Lung (tissue), 12 donors: ENCODE data around the gene B4GALT2. TPM values are rescaled to one million over a fixed set of nuclear protein-coding genes. Genes with fewer than 3 reads are reported as not detected.

Experiments used
- ATAC-seq: fragments of 200-7000 bp; cut with Tn5 transposase; one replicate; pipeline ENCODE4 v1.9.1; 2020; ENCODE audit warnings: moderate number of reproducible peaks; ENCODE audit not compliant: insufficient read depth, low FRiP score
- DNase-seq, 3 donors: peaks; one replicate each; pipeline ENCODE4 v3.0.0-alpha.2; 2013 to 2017
- H3K27ac ChIP-seq, 2 donors: one replicate each; pipeline ENCODE4 v1.5.1; 2013; ENCODE audit warnings: mild to moderate bottlenecking in 2 of 2, moderate library complexity in 2 of 2, control low read depth in 1 of 2, inconsistent platforms in 1 of 2, low read depth in 1 of 2, low read length in 1 of 2
- H3K27me3 ChIP-seq, 3 donors: one replicate each; pipeline ENCODE4 v1.5.1; 2013; ENCODE audit warnings: low read length in 2 of 3; ENCODE audit not compliant: control insufficient read depth in 3 of 3, insufficient read depth in 3 of 3
- H3K36me3 ChIP-seq, 4 donors: one replicate each; pipeline ENCODE4 v1.5.1; 2013; ENCODE audit warnings: low read length in 4 of 4, mild to moderate bottlenecking in 1 of 4, moderate library complexity in 1 of 4; ENCODE audit not compliant: control insufficient read depth in 4 of 4, insufficient read depth in 4 of 4
- H3K4me1 ChIP-seq, 5 donors: one replicate each; pipeline ENCODE4 v1.5.1; 2013; ENCODE audit warnings: low read length in 5 of 5, mild to moderate bottlenecking in 2 of 5, moderate library complexity in 1 of 5; ENCODE audit not compliant: control insufficient read depth in 5 of 5, insufficient read depth in 5 of 5
- H3K4me3 ChIP-seq: one replicate; pipeline ENCODE4 v1.5.1; 2013; ENCODE audit warnings: mild to moderate bottlenecking, control low read depth, moderate library complexity
- H3K9ac ChIP-seq, 2 donors: one replicate each; pipeline ENCODE4 v1.5.1; 2013; ENCODE audit warnings: low read length in 2 of 2, control low read depth in 1 of 2; ENCODE audit not compliant: insufficient read depth in 1 of 2
- H3K9me3 ChIP-seq, 4 donors: one replicate each; pipeline ENCODE4 v1.5.1; 2013; ENCODE audit warnings: low read length in 3 of 4, mild to moderate bottlenecking in 1 of 4, moderate library complexity in 1 of 4; ENCODE audit not compliant: control insufficient read depth in 4 of 4, insufficient read depth in 3 of 4
- WGBS, 2 donors: extraction: QIAGEN DNeasy Blood & Tissue Kit; methylation state at CpG; one replicate each; pipeline ENCODE4 v1.1.7; 2013; 5-methylcytosine and 5-hydroxymethylcytosine counted together
- polyA plus RNA-seq, 2 donors: library from polyadenylated mRNA; stranded (reverse); fragments of 200-250 nt; gene quantifications; one replicate each; pipeline ENCODE4 v1.2.1, GENCODE V29; 2013
- total RNA-seq, 2 donors: library from RNA; depleted of rRNA in 1 of 2; stranded (reverse); fragments of >200 nt in 1 of 2; gene quantifications; one replicate each; pipeline ENCODE4 v1.2.1, GENCODE V29; 2014 to 2021
- TF ChIP-seq, protein P1 (sequence below): IDR thresholded peaks from 2 replicates; pipeline ENCODE4 v1.5.1; 2012; ENCODE audit warnings: mild to moderate bottlenecking; ENCODE audit errors: control extremely low read depth, extremely low read depth
- donor health status: control.
- donor health status: control.
- donor health status: Bipolar disorder and iron deficiency.
- donor health status: healthy.
- donor health status: DM: yes; HTN: yes; CAD: no.

B4GALT2 gene
- total and polyA plus RNA-seq, 4 donors = 13.6 to 40.9 (median 30.5) TPM

DNA sequence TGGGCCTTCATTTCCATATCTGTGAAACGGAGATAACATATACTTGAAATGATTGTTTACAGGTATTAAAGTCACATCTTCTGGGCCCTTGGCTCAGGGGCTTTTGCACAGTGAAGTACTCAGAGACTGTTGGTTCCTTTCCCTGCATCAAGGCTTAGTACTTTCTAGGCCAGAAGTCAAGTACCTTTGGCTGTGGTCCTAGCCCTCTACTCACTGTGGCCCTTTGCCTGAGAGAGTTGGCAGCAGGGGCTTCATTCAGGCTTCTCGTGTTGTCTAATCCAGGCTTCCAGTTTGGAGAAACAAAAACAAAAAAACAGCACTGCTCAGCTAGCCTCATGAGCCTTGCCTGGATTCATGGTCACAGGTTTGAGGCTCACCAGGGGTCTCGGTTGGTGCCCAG lies 17.3 kb upstream of the B4GALT2 start:
- no peaks in the 10 kb centered on the region for H3K27me3 ChIP-seq
- H3K4me3 ChIP-seq = no peak overlapping the region
- no peak for ATAC-seq
- no peaks in the 10 kb centered on the region for H3K4me1 ChIP-seq
- H3K9ac ChIP-seq = no peak overlapping the region
- TF ChIP-seq, protein P1, sequence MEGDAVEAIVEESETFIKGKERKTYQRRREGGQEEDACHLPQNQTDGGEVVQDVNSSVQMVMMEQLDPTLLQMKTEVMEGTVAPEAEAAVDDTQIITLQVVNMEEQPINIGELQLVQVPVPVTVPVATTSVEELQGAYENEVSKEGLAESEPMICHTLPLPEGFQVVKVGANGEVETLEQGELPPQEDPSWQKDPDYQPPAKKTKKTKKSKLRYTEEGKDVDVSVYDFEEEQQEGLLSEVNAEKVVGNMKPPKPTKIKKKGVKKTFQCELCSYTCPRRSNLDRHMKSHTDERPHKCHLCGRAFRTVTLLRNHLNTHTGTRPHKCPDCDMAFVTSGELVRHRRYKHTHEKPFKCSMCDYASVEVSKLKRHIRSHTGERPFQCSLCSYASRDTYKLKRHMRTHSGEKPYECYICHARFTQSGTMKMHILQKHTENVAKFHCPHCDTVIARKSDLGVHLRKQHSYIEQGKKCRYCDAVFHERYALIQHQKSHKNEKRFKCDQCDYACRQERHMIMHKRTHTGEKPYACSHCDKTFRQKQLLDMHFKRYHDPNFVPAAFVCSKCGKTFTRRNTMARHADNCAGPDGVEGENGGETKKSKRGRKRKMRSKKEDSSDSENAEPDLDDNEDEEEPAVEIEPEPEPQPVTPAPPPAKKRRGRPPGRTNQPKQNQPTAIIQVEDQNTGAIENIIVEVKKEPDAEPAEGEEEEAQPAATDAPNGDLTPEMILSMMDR = no peak
- WGBS, 2 donors = 88 to 94% methylated on average over 3 of the region's 3 CpGs
- no peak overlapping the region for H3K27ac ChIP-seq
- peaks cover 14 to 55% (median 17%) of the 10 kb centered on the region in 4 donors for H3K36me3 ChIP-seq
- no peaks in the 10 kb centered on the region for H3K9me3 ChIP-seq
- DNase-seq = no peak

GRCh38 chr1:43962324-43962723 lies 16.7 kb upstream of the B4GALT2 start:
- 90 to 96% methylated on average over 2 of the region's 2 CpGs for WGBS, 2 donors
- no peak for ATAC-seq
- peaks cover 8 to 52% (median 15%) of the 10 kb centered on the region in 4 donors for H3K36me3 ChIP-seq
- no peak overlapping the region for H3K4me3 ChIP-seq
- H3K9me3 ChIP-seq = no peaks in the 10 kb centered on the region
- no peak for DNase-seq
- no peak overlapping the region for H3K9ac ChIP-seq
- no peaks in the 10 kb centered on the region for H3K4me1 ChIP-seq
- no peaks in the 10 kb centered on the region for H3K27me3 ChIP-seq
- H3K27ac ChIP-seq = no peak overlapping the region
- TF ChIP-seq, protein P1 = no peak

DNA sequence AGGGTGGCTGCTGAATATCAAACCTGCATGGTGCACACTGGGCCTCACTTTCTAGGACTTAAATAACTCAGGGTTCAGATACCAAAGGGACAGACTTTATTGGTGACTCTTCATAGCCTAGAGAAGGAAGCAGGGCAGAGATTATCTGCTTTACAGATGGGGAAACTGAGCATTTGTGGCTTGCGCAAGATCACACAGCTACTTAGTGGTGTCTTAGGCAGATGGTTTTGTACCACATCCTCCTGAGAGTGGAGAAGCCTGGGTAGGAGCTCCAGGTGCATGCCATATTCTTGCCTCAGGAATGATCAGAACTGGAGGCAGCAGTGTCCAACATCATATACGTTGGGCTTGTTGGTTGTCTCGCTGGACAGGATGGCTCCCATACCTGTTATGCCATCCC lies 16.0 kb upstream of the B4GALT2 start:
- TF ChIP-seq, protein P1 = no peak
- Histone ChIP-seq H3K9ac (no peak overlapping the region), H3K4me3 (no peak overlapping the region), H3K9me3 (no peaks in the 10 kb centered on the region), H3K27me3 (no peaks in the 10 kb centered on the region), H3K27ac (no peak overlapping the region), H3K4me1 (no peaks in the 10 kb centered on the region), H3K36me3 (peaks cover 3 to 47% (median 12%) of the 10 kb centered on the region in 4 donors)
- no peak for DNase-seq
- 89 to 91% methylated on average over 3 of the region's 3 CpGs for WGBS, 2 donors
- ATAC-seq = no peak

- Histone ChIP-seq H3K9ac (no peak overlapping the region), H3K27me3 (no peaks in the 10 kb centered on the region), H3K9me3 (no peaks in the 10 kb centered on the region), H3K4me1 (no peaks in the 10 kb centered on the region), H3K4me3 (no peak overlapping the region), H3K36me3 (peaks cover 3 to 39% (median 12%) of the 10 kb centered on the region in 4 donors), H3K27ac (no peak overlapping the region)
- WGBS, 2 donors = 62 to 79% methylated on average over 5 of the region's 5 CpGs
- DNase-seq (no peak), ATAC-seq (no peak)
- TF ChIP-seq, protein P1 = no peak
Observed at GRCh38 chr1:43963890-43964289, 15.1 kb upstream of the B4GALT2 start.
